Spleen (tissue), 11 donors: ENCODE results near the gene SULF2. TPM values are rescaled to one million over a fixed set of nuclear protein-coding genes. Genes with fewer than 3 reads are reported as not detected.

Experiments
- DNase-seq: peaks from one replicate; pipeline ENCODE4 v3.0.0-alpha.2; 2020
- H3K27ac ChIP-seq, 8 donors: fragments of 200-600 bp; sonication (generic) in 7 of 8; 1 replicate in 4 of 8; 2 replicates in 4 of 8; pipeline versions ENCODE4 v1.5.0 to v1.8.0; 2016 to 2021; ENCODE audit warnings: inconsistent platforms in 4 of 8, mild to moderate bottlenecking in 4 of 8, moderate library complexity in 1 of 8
- H3K27me3 ChIP-seq, 7 donors: fragments of 200-600 bp; sonication (generic) in 6 of 7; replicated peaks in 1 of 7; 1 replicate in 4 of 7; 2 replicates in 3 of 7; pipeline versions ENCODE4 v1.5.0 to v1.8.0; 2016 to 2021; ENCODE audit warnings: inconsistent platforms in 3 of 7, mild to moderate bottlenecking in 1 of 7
- H3K36me3 ChIP-seq, 6 donors: fragments of 200-600 bp; sonication (generic) in 5 of 6; 1 replicate in 4 of 6; 2 replicates in 2 of 6; pipeline versions ENCODE4 v1.5.0 to v1.8.0; 2016 to 2021; ENCODE audit warnings: inconsistent platforms in 2 of 6
- H3K4me1 ChIP-seq, 6 donors: fragments of 200-600 bp; sonication (generic) in 5 of 6; 1 replicate in 3 of 6; 2 replicates in 3 of 6; pipeline versions ENCODE4 v1.5.0 to v1.8.0; 2016 to 2021; ENCODE audit warnings: inconsistent platforms in 3 of 6
- H3K4me3 ChIP-seq, 8 donors: fragments of 200-600 bp; sonication (generic) in 7 of 8; 1 replicate in 4 of 8; 2 replicates in 4 of 8; pipeline versions ENCODE4 v1.5.0 to v1.8.0; 2016 to 2021; ENCODE audit warnings: inconsistent platforms in 4 of 8, mild to moderate bottlenecking in 4 of 8, moderate library complexity in 2 of 8
- H3K9me3 ChIP-seq, 8 donors: fragments of 200-600 bp; sonication (generic) in 7 of 8; 1 replicate in 4 of 8; 2 replicates in 4 of 8; pipeline versions ENCODE4 v1.5.0 to v1.8.0; 2016 to 2021; ENCODE audit warnings: inconsistent platforms in 4 of 8
- CTCF ChIP-seq, 11 experiments: fragments of 200-600 bp in 7 of 11; fragments of 450-650 bp in 4 of 11; sonication (generic) in 4 of 11; IDR thresholded peaks in 8 of 11; conservative IDR thresholded peaks in 3 of 11; 1 replicate in 7 of 11; 2 replicates in 4 of 11; pipeline versions ENCODE4 v1.4.0 to v1.8.0; 2016 to 2021; ENCODE audit warnings: antibody characterized with exemption in 11 of 11, inconsistent platforms in 4 of 11, mild to moderate bottlenecking in 1 of 11
- POLR2A ChIP-seq, 3 donors: fragments of 450-650 bp; IDR thresholded peaks; one replicate each; pipeline ENCODE4 v1.5.1; 2017; ENCODE audit warnings: antibody characterized with exemption in 3 of 3, mild to moderate bottlenecking in 1 of 3
- POLR2AphosphoS5 ChIP-seq, 3 donors: sonication (generic); formaldehyde crosslinking; IDR thresholded peaks; one replicate each; pipeline ENCODE4 v1.5.1; 2017; ENCODE audit warnings: antibody characterized with exemption in 3 of 3
- WGBS, 5 donors: extraction: QIAGEN DNeasy Blood & Tissue Kit in 3 of 5; methylation state at CpG; one replicate each; pipeline versions ENCODE4 v1.1.5 to v1.1.7; 2013 to 2018; 5-methylcytosine and 5-hydroxymethylcytosine counted together
- intact Hi-C: fragments of 100-400 bp; cut with DNase I; formaldehyde crosslinking; loops from one replicate; pipeline ENCODE4 v1.15.0; 2023; ENCODE audit warnings: low total_unique reads
- polyA plus RNA-seq, 3 donors: library from polyadenylated mRNA; stranded (reverse); fragments of 200-250 nt; gene quantifications; one replicate each; pipeline ENCODE4 v1.2.1, GENCODE V29; 2013
- total RNA-seq, 7 donors: library from RNA; depleted of rRNA in 3 of 7; stranded (reverse); fragments of >200 nt in 3 of 7; fragmentation: NEBNext Ultra II Directional in 4 of 7; extraction: Animal tissue kit (Norgen Biotek cat#: 25700) in 4 of 7; gene quantifications; one replicate each; pipeline versions ENCODE4 v1.1.0 to v1.2.1, GENCODE V29; 2016 to 2021
- donor health status: healthy with polysubstance abuse.
- donor health status: DM: no; HTN: no; CAD: no; lungs with moderate emphysema.
- donor health status: DM: no; HTN: no; CAD: no.
- donor health status: Bipolar disorder and iron deficiency.
- donor health status: healthy.
- donor health status: DM: no; HTN: no; CAD: no.
- donor health status: DM: yes; HTN: yes; CAD: no.

Gene SULF2
- total and polyA plus RNA-seq, 10 donors: 5.5 to 49.1 (median 15.7) TPM

GRCh38 chr20:47676912-47677634 is 108.2 kb downstream of the SULF2 start:
- H3K27me3 ChIP-seq: peaks cover 0 to 13% (median 0%) of the 10 kb centered on the region in 7 donors
- H3K4me3 ChIP-seq: no peak overlapping the region
- H3K9me3 ChIP-seq: no peaks in the 10 kb centered on the region
- H3K27ac ChIP-seq: no peak overlapping the region
- TF ChIP-seq CTCF (IDR thresholded peaks at IDR 0.05 in 8 of 11, conservative IDR thresholded peaks at IDR 0.05 in 3 of 11): no peak
- TF ChIP-seq POLR2A (IDR thresholded peaks at IDR 0.05): no peak
- TF ChIP-seq POLR2AphosphoS5 (IDR thresholded peaks at IDR 0.05): no peak
- 57 to 71% (median 61%) methylated on average over 16 to 18 of the region's 18 CpGs for WGBS, 5 donors
- H3K4me1 ChIP-seq: peaks cover 0 to 14% (median 4%) of the 10 kb centered on the region in 6 donors
- intact Hi-C loops: loop anchor here (5.0 to 10.0 kb wide), 2 partner anchors 108 to 945 kb away; partner anchors contain the start of gene SULF2
- H3K36me3 ChIP-seq: no peaks in the 10 kb centered on the region
- DNase-seq: no peak

- DNase-seq: peak; percentile 59
- Histone ChIP-seq H3K4me1 (peaks cover 0 to 9% (median under 1%) of the 10 kb centered on the region in 6 donors), H3K9me3 (no peaks in the 10 kb centered on the region), H3K4me3 (no peak overlapping the region), H3K27me3 (peaks cover 0 to 13% (median 0%) of the 10 kb centered on the region in 7 donors), H3K27ac (no peak overlapping the region), H3K36me3 (no peaks in the 10 kb centered on the region)
- TF ChIP-seq POLR2A (IDR thresholded peaks at IDR 0.05) (no peak), CTCF (IDR thresholded peaks at IDR 0.05 in 8 of 11, conservative IDR thresholded peaks at IDR 0.05 in 3 of 11) (no peak), POLR2AphosphoS5 (IDR thresholded peaks at IDR 0.05) (no peak)
- intact Hi-C loops: loop anchor here (5.0 to 10.0 kb wide), 2 partner anchors 109 to 946 kb away; partner anchors contain the start of gene SULF2
- WGBS, 5 donors: 82 to 92% (median 88%) methylated on average over 13 to 20 of the region's 20 CpGs
Observed at GRCh38 chr20:47676219-47676721, 109.0 kb downstream of the SULF2 start.

- peaks cover 0 to 13% (median 0%) of the 10 kb centered on the region in 7 donors for H3K27me3 ChIP-seq
- H3K4me1 ChIP-seq: peaks cover 0 to 9% (median 0%) of the 10 kb centered on the region in 6 donors
- intact Hi-C loops: loop anchor here (5.0 to 10.0 kb wide), 2 partner anchors 109 to 947 kb away; partner anchors contain the start of gene SULF2
- no peaks in the 10 kb centered on the region for H3K36me3 ChIP-seq
- no peak for TF ChIP-seq POLR2AphosphoS5 (IDR thresholded peaks at IDR 0.05)
- no peak for TF ChIP-seq POLR2A (IDR thresholded peaks at IDR 0.05)
- no peak for TF ChIP-seq CTCF (IDR thresholded peaks at IDR 0.05 in 8 of 11, conservative IDR thresholded peaks at IDR 0.05 in 3 of 11)
- DNase-seq: no peak
- WGBS, 5 donors: 84 to 94% (median 86%) methylated on average over 15 to 16 of the region's 16 CpGs
- no peak overlapping the region for H3K27ac ChIP-seq
- no peaks in the 10 kb centered on the region for H3K9me3 ChIP-seq
- no peak overlapping the region for H3K4me3 ChIP-seq
Observed at GRCh38 chr20:47675190-47676142, 109.8 kb downstream of the SULF2 start.
